Measurements from ENCODE around the gene PAPPA.

PAPPA gene

DNA sequence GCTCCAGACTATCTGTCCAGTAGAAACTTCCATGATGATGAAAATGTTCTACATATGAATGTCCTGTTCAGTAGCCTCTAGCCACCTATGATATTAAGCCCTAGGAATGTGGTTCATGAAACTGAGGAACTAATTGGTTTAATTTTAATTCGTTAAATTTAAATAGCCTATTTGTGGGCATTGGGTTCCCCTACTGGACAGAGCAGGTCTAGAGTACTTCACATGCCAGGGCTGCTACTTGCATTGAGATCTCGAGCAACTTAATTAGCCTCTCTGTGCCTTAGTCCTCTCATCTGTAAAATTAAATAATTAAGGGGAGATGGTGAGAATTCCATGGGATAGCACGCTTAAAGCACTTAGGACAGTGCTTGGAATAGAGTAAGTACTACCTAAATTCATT, 160.0 kb downstream of the PAPPA start:
- ChIA-PET POLR2A (no interaction called here), CTCF (no interaction called here)
- no peak for DNase-seq (ENCODE audit: low read depth, low spot score)
- TF ChIP-seq, protein P1, sequence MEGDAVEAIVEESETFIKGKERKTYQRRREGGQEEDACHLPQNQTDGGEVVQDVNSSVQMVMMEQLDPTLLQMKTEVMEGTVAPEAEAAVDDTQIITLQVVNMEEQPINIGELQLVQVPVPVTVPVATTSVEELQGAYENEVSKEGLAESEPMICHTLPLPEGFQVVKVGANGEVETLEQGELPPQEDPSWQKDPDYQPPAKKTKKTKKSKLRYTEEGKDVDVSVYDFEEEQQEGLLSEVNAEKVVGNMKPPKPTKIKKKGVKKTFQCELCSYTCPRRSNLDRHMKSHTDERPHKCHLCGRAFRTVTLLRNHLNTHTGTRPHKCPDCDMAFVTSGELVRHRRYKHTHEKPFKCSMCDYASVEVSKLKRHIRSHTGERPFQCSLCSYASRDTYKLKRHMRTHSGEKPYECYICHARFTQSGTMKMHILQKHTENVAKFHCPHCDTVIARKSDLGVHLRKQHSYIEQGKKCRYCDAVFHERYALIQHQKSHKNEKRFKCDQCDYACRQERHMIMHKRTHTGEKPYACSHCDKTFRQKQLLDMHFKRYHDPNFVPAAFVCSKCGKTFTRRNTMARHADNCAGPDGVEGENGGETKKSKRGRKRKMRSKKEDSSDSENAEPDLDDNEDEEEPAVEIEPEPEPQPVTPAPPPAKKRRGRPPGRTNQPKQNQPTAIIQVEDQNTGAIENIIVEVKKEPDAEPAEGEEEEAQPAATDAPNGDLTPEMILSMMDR (IDR thresholded peaks at IDR 0.05; ENCODE audit: insufficient read depth, low read length, missing control alignments) = no peak
- no peak overlapping the region for H3K4me3 ChIP-seq (ENCODE audit: low read depth, low read length)

DNA sequence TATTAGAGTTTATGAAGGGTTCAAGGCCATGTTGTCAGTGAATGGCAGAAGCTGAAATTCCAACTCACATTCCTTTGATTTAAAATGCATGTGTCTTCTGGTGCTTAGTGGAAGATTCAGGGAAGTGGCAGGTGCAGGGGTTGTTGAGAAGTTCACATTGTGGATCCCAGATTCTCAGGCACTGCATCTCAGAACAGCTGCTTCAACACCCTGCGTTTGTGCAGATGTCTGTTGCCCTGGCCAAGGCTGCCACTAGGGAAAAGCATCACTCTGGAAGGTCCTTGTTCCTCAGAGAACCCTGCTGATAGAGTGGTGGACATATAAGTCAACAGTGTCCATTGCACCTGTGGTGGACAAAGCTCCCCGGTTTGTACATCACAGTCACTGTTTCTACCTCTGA, 162.7 kb downstream of the PAPPA start:
- POLR2A ChIA-PET = no interaction called here
- DNase-seq (ENCODE audit: low read depth, low spot score) = no peak
- TF ChIP-seq, protein P1 (IDR thresholded peaks at IDR 0.05; ENCODE audit: insufficient read depth, low read length, missing control alignments) = no peak
- no peak overlapping the region for H3K4me3 ChIP-seq (ENCODE audit: low read depth, low read length)
- CTCF ChIA-PET = no interaction called here

DNA sequence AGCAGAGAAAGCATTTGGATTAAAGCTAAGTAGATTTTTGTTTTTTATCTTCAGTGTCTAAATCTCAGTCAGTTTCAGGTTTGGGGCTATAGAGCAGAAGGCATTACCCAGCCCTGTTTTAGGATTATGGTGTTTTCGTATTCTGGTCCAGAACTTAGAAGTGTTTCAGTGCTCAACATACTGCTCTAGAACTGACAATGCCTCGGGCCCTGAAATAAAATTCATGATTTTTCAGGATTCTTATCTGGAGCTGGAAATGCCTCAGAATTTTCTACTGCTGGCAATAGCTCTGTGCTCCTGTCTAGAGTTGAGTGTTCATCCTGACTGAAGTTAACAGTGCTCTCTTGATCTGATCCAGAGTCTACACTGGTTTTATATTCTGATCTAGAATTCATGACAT, 163.9 kb downstream of the PAPPA start:
- POLR2A ChIA-PET = no interaction called here
- TF ChIP-seq, protein P1 (IDR thresholded peaks at IDR 0.05; ENCODE audit: insufficient read depth, low read length, missing control alignments) = no peak
- CTCF ChIA-PET = interaction anchor here (0.7 to 1.3 kb wide), 3 partner anchors 9 to 17 kb away, joined by 3 to 4 read pairs (median 3); no protein-coding TSS in a partner anchor
- DNase-seq (ENCODE audit: low read depth, low spot score) = no peak
- H3K4me3 ChIP-seq (ENCODE audit: low read depth, low read length) = no peak overlapping the region

DNA sequence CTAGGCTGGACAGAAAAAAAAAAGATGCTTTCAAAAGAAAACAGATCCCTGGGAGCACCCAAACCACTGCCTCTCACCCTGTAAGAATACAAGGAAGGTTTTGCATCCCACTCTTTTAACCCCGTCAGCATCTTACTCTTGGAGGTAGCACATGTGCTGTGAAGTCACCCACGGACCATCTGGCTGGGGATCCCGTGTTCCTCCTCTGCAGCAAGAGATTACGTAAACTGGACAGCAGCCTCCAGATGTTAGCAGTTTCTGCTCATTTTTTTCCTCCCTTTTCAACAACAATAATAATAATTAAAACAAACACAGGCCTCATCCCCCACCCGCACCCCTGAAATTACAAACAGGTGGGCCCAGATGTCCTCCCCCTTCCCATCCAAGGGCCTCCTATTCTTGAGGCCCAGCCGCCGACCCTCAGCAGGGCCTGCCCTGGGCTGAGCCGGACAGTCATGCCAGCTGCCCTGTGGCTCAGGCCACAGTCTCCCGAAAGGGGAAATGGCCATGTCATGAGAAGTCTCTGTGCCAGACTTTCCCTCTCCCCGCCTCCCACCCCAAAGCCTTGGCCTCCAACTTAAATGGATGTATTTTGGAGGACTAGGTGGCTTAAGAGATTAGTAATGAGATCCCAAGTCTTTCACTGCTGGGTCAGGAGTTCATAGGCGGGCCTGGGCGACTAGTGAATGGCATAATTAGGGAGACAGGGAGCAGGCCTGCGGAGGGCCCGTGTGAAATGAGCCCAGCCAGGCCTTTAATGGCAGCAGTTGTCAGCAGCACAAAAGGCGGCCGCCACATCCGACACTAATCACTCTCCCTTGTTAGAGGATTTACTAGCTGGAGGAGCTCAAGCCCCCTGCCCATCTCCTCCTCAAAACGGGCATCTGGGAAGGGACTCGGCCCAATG, 165.1 kb downstream of the PAPPA start:
- no peak for DNase-seq (ENCODE audit: low read depth, low spot score)
- POLR2A ChIA-PET = no interaction called here
- CTCF ChIA-PET = no interaction called here
- TF ChIP-seq, protein P1 (IDR thresholded peaks at IDR 0.05; ENCODE audit: insufficient read depth, low read length, missing control alignments) = no peak
- no peak overlapping the region for H3K4me3 ChIP-seq (ENCODE audit: low read depth, low read length)

DNA sequence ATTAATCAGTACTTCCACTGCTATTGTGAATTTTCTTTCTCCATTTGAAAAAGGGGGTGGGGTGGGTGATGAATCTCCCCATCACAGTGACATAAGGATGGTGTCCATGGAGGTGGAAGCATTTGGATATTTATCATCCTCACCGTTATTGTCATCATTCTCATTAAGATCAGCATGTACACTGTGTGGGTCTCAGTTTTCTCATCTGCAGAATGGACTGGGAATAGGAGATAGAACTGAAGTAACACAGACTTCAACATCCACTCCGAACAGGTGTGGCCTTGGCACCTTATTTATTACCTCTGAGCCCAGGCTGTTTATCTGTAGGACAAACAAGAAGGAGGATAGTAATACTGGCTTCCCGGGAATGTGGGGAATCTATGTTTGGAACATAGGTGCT, 165.9 kb downstream of the PAPPA start:
- ChIA-PET CTCF (no interaction called here), POLR2A (no interaction called here)
- no peak for DNase-seq (ENCODE audit: low read depth, low spot score)
- TF ChIP-seq, protein P1 (IDR thresholded peaks at IDR 0.05; ENCODE audit: insufficient read depth, low read length, missing control alignments) = no peak
- H3K4me3 ChIP-seq (ENCODE audit: low read depth, low read length) = no peak overlapping the region

DNA sequence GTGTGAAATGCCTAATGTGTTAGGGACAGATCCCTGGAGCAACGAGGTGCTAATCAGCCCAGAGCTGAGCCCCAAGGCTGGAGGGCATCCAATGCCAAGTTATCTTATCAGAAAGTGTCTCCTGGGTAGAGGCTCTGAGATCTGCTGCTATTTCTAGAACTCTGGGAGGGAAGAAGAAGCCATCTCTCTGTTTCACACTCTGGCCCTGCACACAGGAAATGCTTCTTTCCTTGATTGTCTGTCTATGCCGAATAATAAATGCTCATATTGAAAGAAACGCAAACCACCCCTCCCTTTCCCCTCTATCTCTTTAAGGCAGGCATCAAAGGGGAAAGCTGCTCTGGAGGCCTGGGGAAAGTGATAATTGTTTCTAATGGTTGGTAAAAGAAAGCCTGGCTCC, 166.7 kb downstream of the PAPPA start:
- ChIA-PET CTCF (no interaction called here), POLR2A (no interaction called here)
- H3K4me3 ChIP-seq (ENCODE audit: low read depth, low read length) = no peak overlapping the region
- no peak for DNase-seq (ENCODE audit: low read depth, low spot score)
- TF ChIP-seq, protein P1 (IDR thresholded peaks at IDR 0.05; ENCODE audit: insufficient read depth, low read length, missing control alignments) = no peak
